GM19455 (cell line): ENCODE measurements around the gene NDC1.
"Not testable (repeated sequence)": the region's sequence is repeated elsewhere in the genome, so short reads cannot be mapped to it uniquely, and the experiment has no call there.

ENCODE experiments used
- ATAC-seq: cut with Tn5 transposase; IDR thresholded peaks from one replicate; pipeline ENCODE4 v1.9.1; 2021; ENCODE audit not compliant: unreplicated experiment

NDC1 gene

GRCh38 chr1:53825306-53825705 is 12.8 kb downstream of the NDC1 start:
- no peak for ATAC-seq

DNA sequence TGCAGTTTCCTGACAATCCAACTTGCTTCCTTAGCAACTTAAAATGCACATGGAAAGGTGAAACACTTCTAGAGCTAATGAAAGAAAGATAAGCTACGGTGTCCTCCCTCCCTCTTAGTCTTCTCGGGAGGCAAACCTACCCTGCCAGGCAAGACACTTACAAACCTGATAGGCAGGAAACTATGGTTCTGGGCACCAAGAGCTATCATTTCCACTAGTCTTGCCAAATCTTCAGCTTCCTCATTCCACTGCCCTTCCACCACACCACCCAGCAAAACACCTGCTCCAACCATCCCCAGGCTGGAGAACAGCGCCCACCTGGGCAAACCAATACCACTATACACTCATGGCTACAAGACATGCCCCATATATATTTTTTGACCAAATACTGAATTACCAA is 15.2 kb downstream of the NDC1 start:
- no peak for ATAC-seq

DNA sequence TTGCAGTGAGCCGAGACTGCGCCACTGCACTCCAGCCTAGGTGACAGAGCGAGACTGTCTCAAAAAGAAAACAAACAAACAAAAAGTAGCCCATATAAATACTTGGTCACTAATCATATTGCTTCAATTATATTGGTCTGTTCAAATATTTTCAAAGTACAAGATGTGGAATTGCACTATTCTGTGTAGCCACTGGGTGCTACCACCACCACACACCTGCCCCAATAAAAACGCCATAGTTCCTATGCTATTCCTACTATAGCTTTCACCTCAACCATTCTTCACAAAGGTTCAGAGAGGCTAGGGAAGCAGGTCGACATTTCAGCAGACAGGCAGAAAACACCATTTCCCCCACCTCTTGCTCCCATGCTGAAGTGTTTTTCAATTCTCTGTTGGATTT is 16.7 kb downstream of the NDC1 start:
- no peak for ATAC-seq

DNA sequence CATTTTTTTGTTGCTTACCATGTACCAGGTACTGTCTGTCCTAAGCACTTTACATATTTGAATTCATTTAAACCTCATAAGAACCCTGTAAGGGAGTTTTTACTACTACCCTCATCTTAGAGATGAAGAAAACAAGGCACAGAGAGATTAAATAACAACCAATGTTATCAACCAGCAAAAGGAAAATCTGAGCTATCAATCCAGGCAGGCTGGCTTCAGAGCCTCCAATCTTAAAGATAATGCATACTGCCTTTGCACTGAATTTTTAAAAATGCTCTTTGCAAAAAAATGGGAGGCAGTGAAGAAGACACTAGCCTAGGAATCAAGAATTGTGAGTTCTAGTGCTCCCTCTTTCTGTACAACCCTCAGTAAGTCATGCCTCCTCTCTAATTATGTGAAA is 18.7 kb downstream of the NDC1 start:
- ATAC-seq: no peak

DNA sequence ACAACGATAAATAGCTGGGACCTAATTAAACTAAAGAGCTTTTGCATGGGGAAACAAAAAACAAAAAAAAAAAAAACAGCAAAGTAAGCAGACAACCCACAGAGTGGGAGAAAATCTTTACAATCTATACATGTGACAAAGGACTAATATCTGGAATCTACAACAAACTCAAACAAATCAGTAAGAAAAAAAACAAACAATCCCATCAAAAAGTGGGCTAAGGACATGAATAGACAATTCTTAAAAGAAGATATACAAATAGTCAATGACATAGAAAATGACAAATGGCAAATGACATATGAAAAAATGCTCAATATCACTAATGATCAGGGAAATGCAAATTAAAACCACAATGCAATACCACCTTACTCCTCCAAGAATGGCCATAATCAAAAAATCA is 21.5 kb downstream of the NDC1 start:
- not testable (repeated sequence) for ATAC-seq

GRCh38 chr1:53815484-53815883 is 22.6 kb downstream of the NDC1 start:
- ATAC-seq: not testable (repeated sequence)

- no peak for ATAC-seq
Observed at GRCh38 chr1:53811414-53811851, 26.7 kb downstream of the NDC1 start.

DNA sequence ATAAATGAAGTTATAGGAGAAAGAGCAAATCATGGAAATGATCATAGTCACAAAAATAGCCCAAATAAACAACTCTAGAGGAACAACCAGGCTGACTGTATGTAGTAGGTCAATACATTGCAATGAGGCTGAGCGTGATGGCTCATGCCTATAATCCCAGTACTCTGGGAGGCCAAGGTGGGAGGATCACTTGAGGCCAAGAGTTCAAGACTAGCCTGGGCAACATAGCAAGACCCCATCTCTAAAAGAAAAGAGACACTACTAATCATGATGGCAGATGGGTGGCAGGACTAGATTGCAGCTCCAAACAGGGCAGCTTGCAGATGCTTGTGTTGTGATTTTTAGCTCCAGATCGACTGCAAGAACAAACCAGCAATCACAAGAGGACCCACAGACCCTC is 27.6 kb downstream of the NDC1 start:
- ATAC-seq: no peak

GRCh38 chr1:53810007-53810406 is 28.1 kb downstream of the NDC1 start:
- no peak for ATAC-seq

- ATAC-seq: no peak
Observed at GRCh38 chr1:53807916-53808315, 30.2 kb downstream of the NDC1 start.

DNA sequence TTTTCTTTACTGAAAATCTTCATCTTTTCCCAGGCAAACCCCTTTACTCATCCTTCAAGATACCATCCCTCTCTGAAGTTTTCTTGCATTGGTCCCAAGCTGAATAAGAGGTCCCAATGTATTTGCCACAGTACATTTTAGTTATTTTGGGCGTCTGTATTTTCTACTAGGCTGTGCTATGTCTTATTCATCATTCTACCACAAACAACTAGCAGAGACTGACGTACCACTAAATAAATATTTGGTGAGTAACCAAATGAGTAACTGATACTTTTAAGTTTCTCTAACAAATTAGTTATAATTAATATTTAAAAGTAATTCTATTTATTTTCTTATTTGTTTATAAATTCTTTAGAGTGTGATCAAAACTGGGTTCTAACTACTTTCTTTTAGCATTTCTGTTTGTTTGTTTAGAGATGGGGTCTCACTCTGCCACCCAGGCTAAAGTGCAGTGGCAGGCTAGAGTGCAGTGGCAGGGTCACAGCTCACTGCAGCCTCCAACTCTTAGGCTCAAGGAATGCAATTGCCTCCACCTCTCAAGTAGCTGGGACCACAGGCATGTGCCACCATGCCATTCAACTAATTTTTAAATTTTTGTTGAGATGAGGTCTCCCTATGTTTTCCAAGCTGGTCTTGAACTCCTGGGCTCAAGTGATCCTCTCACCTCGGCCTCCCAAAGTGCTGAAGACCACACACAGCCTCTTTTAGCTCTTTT is 33.1 kb downstream of the NDC1 start:
- ATAC-seq: no peak

- no peak for ATAC-seq
Observed at GRCh38 chr1:53804181-53804580, 33.9 kb downstream of the NDC1 start.

DNA sequence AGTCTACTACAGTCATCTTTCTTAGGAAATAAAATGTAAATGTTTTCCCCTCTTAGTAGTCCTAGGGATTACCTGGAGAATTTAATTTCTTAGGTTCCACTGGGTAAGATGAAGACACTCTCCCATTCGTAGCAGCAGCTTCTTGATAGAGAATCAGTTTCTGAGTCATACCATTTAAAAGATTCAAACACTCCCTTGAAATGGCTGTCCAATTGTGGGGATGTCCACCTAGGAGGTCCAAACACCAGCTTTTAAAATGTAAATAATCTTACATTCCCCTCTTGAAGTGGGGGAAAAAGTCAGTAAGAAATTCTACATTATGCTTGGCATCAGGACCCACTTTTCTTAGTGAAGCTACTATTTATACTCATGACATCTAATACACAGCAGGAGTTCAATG is 37.5 kb downstream of the NDC1 start:
- ATAC-seq: no peak

DNA sequence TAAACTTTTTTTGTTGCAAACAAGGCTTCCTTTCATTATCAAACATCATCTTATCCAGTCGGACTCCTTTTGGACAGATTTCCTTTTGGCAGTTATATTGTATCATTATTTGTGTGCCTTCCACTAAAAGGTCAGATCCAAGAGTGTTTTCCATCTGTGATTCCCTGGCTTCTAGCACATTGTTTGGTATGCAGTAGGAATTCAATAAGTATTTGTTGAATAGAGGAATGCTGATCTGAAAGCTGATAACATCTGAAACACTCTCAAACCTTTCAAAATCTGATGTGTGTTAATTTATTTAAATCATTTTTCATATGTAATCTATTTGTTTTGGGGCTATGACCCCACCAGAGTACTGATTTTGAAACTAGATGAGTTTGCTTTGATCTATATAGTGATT is 39.0 kb downstream of the NDC1 start:
- no peak for ATAC-seq

DNA sequence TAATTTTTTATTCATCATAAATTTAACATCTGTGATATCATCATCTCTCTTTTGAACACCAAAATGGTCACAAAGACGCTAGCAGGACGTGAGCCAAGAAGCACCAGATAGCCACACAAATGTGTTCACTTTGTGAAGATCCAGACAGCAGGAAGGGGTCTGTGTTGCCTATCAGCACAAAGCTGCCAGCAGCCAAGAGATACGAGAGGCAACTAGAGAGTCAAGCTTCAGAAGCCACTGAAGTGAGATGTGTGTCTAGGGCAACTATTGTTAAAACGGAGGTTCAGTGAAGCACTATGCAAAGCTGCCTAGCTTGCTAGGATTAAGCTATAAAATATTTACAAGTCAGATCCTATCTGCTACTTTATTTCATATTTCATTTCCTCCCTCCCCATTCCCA is 45.3 kb downstream of the NDC1 start:
- no peak for ATAC-seq

DNA sequence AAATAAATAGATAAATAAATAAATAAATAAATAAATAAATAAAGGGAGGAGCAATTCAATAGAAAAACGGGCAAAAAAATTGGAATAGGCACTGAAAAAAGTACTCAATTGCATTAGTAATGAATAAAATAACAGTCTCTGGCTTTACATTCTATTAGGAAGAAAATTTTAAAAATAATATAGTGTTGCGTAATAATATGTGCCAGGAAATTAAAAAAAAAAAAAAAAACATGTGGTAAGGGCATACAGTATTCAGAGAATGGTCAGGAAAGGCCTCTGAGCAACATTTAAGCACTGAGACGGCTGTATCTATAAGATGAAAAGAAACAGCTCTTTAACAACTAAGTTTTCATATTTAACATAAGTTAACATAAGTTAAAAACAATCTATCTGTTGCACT is 50.4 kb downstream of the NDC1 start:
- no peak for ATAC-seq

DNA sequence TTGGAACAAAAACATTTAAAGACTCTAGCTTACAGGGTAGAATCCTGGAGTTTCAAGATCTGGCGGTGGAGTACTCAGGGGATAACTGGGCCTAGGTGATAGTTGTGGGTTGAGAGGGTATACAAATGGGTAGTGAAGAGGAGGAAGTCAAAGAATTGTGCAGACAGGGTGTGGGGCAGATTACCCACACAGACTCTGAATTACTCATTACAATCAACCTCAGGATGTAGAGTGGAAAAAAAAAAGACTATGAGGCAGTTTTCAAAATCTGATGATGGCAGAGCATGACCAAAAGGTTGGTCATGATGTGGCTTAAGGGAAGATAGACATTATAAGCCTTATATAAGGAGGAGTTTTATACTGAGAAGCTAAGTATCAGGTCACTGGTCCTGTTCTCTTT is 55.0 kb downstream of the NDC1 start:
- no peak for ATAC-seq

DNA sequence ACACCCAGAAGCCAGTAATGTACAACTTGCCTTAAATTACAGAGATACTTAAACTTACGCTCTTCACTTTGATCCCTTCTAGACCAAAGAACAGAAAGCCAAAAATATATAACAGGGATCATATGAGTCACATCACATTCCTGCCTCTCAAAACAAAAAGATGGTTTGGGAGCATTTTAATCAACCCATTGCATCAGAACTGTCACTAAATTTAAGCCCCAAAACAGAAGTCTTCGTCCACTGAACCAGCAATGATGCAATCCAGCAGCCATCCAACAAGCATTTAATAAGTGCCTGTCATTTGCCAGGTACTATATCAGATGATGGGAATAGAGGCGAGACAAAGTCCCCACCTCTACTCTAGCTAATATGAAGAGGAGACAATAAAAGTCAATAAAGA is 56.4 kb downstream of the NDC1 start:
- ATAC-seq: no peak

DNA sequence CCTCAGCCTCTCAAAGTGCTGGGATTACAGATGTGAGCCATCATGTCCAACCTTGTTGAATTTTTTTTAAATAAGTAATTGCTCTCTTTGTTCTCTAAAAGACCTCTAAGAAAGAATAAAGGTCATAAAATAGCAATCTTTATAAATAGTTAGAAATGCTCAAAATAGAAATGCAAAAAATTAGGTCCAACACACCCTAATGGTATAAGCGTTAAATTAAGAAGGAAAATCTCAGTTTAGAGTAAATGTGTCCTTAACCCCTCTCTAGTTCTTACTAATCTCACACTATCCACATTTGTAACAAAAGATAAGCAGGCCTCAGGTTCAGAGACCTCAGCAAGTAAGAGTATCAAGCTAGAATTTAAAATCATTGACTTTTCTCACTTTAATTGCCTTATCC is 60.8 kb downstream of the NDC1 start:
- no peak for ATAC-seq

DNA sequence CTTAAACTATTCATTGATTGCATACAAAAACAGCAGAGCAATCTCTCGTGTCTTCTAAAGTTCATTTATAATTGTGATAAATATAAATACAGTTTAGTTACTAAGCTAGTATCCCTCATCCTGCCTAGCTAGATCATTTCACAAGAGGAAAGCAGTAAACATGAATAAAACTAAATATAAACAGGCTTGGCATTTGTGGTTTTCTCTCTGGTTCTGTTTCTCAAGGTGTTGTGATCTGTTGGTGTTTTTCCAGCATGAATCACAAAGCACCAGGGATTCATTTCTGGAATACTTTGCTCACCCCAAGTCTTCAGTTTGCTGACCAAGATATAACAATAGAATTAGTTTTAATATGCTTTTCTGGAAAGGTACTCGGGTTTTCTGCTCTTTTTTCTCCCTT is 66.4 kb downstream of the NDC1 start:
- ATAC-seq: no peak

GRCh38 chr1:53769780-53770179 is 68.3 kb downstream of the NDC1 start:
- ATAC-seq: no peak

GRCh38 chr1:53769184-53769583 is 68.9 kb downstream of the NDC1 start:
- ATAC-seq: no peak

GRCh38 chr1:53766831-53767405 is 71.2 kb downstream of the NDC1 start:
- no peak for ATAC-seq
